KOPT-K1 (cell line): ENCODE results near the gene ZNF503.
"Not testable (repeated sequence)": the region's sequence is repeated elsewhere in the genome, so short reads cannot be mapped to it uniquely, and the experiment has no call there.

ENCODE experiments used
- H3K27ac ChIP-seq: fragments of 200-600 bp; sonication (generic); 2 replicates; pipeline ENCODE4 v1.5.1; 2016; ENCODE audit warnings: antibody characterized with exemption, mild to moderate bottlenecking, low read depth, low read length; ENCODE audit not compliant: poor library complexity, severe bottlenecking
- H3K36me3 ChIP-seq: fragments of 200-600 bp; sonication (generic); 2 replicates; pipeline ENCODE4 v1.5.1; 2017; ENCODE audit warnings: antibody characterized with exemption, mild to moderate bottlenecking, low read length, moderate library complexity; ENCODE audit not compliant: insufficient read depth
- H3K9me3 ChIP-seq: fragments of 200-600 bp; sonication (generic); 2 replicates; pipeline ENCODE4 v1.5.1; 2017; ENCODE audit warnings: antibody characterized with exemption, low read length, mild to moderate bottlenecking; ENCODE audit not compliant: insufficient read depth, poor library complexity, severe bottlenecking

ZNF503 gene

DNA sequence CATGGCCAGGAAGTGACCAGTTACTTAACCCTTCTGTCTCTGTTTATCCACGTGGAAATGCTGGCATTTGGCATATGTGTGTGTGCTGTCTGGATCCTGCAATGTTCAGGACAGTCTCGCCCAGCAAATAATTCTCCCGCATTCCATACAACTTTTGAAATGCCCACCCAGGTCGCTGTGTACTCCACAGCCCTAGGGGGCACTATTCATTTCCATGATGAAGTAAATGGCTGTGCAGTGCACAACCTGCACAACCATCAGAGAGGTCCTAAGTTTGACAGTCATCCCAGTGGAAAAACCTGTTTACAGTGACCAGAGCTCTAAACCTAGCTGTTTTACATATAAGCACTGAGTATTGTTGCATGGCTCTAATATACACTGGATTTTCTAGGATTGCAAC is 38.1 kb downstream of the ZNF503 start:
- H3K27ac ChIP-seq: no peak overlapping the region
- H3K36me3 ChIP-seq: no peaks in the 10 kb centered on the region
- H3K9me3 ChIP-seq: no peaks in the 10 kb centered on the region

DNA sequence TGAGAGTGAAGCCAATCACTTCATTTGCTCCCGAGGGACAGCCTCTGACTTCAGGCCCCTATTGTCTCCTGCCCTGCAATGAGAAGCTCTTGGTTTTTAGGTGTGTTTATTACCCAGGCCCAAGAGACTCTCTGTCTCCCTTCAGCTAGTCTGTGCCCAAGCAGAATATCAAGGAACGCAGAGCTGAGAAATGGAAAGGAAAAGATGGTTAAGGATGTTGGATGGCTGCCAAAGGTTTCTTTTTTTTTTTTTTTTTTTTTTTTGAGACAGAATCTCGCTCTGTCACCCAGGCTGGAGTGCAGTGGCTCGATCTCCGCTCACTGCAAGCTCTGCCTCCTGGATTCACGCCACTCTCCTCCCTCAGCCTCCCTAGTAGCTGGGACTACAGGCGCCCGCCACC is 41.7 kb downstream of the ZNF503 start:
- H3K36me3 ChIP-seq, H3K27ac ChIP-seq: not testable (repeated sequence)

DNA sequence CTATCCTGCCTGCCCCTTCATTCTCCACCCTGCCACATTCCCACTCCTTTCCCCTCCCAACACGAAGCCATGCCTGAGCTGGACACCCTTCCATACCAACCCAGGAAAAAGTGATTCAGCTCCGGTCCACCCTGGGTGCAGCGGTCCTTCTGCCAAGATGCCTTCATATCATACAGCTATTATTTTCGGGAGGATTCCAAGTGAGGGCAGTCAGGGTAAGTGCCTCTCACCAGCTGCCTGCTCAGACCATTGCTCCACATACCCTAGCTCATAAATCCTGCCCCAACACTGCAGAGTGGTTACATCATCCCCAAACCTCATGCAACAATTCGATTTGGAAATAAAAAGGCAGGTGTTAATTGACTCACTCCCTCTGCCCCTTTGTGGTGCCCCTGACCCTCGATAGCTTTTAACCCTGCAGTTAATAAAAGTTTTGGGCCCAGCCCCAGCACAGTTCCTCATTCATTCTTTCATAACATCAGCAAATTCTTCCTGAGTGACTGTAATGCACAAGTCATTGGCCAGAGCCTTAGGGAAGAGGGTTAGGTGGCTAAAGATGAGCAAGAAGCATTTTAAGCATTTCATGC is 42.6 kb downstream of the ZNF503 start:
- no peaks in the 10 kb centered on the region for H3K9me3 ChIP-seq
- no peak overlapping the region for H3K27ac ChIP-seq
- no peaks in the 10 kb centered on the region for H3K36me3 ChIP-seq

More for the DNA sequence above, 41.7 kb downstream of the ZNF503 start:
- H3K9me3 ChIP-seq: not testable (repeated sequence)

DNA sequence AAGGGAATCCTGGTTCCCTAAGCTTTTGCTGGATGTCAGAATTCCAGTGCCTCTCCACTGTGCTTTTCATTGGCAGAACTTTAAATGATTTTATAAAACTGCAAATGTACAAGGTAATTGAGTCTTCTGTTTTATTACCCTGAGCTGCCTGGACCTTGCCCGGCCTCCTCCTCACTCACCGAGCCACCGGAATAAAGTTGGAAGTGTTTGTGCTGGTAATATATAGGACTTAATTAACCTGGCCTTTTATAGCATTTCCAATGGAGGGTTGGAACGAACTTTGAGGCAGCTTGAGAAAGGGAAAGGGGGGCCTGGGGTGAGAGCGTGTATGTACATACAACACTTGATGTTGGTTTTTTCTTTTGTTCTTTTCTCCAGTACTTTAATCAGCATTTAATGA is 43.4 kb downstream of the ZNF503 start:
- H3K27ac ChIP-seq: no peak overlapping the region
- H3K36me3 ChIP-seq: no peaks in the 10 kb centered on the region
- H3K9me3 ChIP-seq: no peaks in the 10 kb centered on the region

DNA sequence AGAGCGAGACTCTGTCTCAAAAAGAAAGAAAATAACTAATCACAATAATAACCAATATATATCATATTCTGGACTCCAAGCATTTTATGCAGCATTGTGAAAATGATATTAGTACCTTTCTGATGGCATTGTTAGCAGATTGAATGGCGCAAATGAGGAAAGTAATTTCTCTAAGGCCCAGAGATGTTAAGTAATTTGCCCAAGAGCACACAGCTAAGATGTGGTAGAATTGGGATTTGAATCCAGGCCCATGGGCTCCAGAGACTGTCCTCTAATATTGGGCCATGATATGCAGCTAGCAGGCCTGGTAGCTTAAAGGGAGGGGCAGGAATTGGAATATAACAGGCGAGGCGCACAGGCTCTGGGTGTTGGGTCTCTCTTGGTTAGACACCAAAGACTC is 44.1 kb downstream of the ZNF503 start:
- Histone ChIP-seq H3K36me3 (no peaks in the 10 kb centered on the region), H3K27ac (no peak overlapping the region), H3K9me3 (no peaks in the 10 kb centered on the region)

DNA sequence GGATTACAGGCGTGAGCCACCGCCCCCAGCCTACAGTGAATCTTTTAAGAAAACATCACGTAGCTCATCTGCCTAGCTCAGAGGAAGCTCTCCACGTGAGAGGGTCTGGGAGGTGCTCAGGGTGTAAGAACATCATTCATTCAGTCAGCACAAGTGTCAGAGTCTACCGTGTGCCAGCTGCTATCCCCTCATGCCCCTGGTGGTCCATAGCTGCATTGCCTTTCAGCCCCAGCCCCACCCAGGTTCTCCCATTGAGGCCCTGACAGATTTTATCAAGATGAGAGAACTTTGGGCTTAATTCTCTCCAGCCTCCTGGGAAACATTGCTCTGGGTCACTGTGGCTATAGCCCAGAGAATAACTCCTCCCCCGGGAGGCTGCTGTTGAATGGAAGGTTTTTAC is 45.1 kb downstream of the ZNF503 start:
- Histone ChIP-seq H3K27ac (no peak overlapping the region), H3K9me3 (no peaks in the 10 kb centered on the region), H3K36me3 (no peaks in the 10 kb centered on the region)

DNA sequence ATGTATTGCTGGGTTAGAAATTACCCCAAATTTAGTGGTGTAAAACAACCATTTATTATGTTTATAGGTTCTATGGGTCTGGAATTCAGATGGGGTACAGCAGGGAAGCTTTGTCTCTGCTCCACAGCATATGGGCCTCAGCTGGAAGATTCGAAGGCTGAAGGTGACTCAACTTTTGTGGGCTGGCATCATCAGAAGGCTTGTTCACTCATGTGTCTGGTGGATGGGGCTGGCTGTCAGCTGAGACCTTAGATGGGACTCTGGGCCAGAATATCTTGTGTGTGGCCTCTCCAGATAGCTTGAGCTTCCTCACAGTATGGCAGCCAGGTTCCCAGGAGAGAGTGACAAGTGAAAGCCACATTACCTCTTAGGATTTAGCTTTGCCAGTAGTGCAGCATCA is 45.9 kb downstream of the ZNF503 start:
- Histone ChIP-seq H3K36me3 (no peaks in the 10 kb centered on the region), H3K9me3 (no peaks in the 10 kb centered on the region), H3K27ac (no peak overlapping the region)

DNA sequence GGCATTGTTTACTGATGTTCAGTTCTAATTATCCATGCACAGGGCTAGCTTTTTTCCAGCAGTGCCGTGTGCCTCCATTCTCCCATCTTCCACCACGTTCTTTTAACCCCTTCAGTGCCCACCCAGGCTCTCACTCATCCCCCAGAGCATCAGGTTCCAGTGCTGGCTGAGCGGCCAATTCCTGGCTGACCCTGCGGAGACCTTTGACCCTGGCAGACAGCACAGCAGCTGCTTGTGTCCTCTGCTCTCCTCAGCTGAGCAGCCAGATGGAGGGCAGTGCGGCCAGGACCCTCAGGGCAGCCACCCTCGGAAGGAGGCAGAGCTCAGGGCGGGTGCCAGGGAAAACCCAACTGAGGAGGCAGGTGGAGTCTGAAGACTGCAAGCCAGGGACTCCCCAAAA is 48.4 kb downstream of the ZNF503 start:
- Histone ChIP-seq H3K9me3 (no peaks in the 10 kb centered on the region), H3K36me3 (no peaks in the 10 kb centered on the region), H3K27ac (no peak overlapping the region)

DNA sequence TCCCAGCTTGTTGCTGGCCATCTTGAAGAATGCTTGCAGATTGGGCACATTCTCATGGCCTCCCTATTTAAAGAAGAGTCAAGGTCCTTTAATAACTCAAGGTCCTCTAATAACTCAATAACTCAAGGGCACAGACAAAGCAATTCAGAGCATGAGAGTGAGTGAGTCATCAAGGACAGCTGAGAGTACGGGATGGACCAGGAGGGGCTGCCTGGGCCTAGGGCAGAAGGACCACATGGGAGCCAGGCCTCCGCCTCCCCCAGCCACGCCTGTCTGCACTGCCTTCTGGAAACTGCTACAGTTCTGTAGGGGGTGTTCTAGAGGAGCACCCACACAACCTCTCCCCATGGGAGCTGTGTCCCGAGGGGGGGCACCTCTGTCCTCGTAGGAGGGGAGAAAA is 48.9 kb downstream of the ZNF503 start:
- H3K9me3 ChIP-seq: no peaks in the 10 kb centered on the region
- H3K27ac ChIP-seq: no peak overlapping the region
- H3K36me3 ChIP-seq: no peaks in the 10 kb centered on the region

DNA sequence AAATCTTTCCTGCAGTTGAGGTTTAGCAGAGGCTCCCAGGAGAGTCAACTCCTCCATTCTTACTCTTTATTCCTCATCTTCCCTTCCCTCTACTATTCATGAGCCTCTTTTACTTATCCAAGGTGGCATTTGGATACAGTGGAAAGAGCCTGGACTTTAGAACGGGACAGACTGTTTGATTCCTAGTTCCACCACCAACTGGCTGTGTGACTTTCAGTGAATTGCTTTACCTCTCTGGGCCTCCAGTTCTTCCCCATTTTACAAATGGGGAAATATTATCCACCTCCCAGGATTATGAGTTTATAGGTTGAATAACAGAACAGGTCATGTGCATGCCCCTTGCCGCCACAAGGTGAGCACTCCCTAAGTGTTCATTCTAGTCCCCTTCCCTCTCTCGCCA is 49.9 kb downstream of the ZNF503 start:
- Histone ChIP-seq H3K36me3 (no peaks in the 10 kb centered on the region), H3K9me3 (no peaks in the 10 kb centered on the region), H3K27ac (no peak overlapping the region)

DNA sequence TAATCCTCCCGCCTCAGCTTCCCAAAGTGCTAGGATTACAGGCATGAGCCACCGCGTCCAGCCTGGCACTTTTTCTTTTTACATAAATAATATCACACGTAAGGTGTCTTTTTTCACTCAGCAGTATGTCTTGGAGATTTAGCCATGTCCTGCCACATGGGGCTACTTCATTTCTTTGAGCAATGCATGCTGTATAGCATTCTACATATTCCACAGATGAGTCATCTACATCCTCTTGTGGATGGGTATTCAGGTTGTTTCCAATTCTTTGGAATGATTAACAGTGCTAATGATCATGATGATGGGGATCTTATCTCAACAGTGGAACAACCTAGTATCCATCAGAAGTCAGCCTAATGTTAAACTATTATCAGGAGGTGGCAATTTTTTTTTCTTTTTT is 50.8 kb downstream of the ZNF503 start:
- H3K9me3 ChIP-seq: no peaks in the 10 kb centered on the region
- H3K27ac ChIP-seq: no peak overlapping the region
- no peaks in the 10 kb centered on the region for H3K36me3 ChIP-seq
